Hematopoietic multipotent progenitor cell treated with erythropoietin and hydrocortisone succinate and interleukin-3 and kit ligand, for 6 days (in vitro differentiated cells): ENCODE measurements around the gene PHLDA3.
A peak's percentile ranks its signal among the peaks of the same experiment; 100 is the strongest.

Source experiments
- DNase-seq: peaks from one replicate; pipeline ENCODE4 v3.0.0-alpha.2; 2015

PHLDA3 gene

GRCh38 chr1:201503397-201504176, 34.6 kb upstream of the PHLDA3 start:
- DNase-seq = no peak

DNA sequence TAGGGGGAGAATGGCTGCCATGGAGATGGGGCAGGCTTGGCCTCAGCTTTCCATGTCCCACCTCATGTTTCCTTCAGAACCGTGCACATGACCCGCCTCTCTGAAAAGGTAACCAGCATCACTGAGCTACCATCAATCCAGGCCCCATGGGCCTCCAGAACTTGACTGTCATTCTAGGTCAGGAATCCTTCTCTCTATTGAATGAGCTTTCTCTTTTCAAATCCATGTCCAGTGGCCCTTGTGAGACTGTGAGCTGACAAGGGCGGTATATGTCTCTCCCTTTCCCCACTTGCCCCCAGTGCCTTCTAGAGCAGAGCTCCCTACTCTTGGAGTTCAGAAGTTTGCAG, 33.5 kb upstream of the PHLDA3 start:
- no peak for DNase-seq

GRCh38 chr1:201501812-201502510, 33.0 kb upstream of the PHLDA3 start:
- DNase-seq = no peak

- DNase-seq = no peak
Measured at GRCh38 chr1:201501144-201501543, 32.2 kb upstream of the PHLDA3 start.

DNA sequence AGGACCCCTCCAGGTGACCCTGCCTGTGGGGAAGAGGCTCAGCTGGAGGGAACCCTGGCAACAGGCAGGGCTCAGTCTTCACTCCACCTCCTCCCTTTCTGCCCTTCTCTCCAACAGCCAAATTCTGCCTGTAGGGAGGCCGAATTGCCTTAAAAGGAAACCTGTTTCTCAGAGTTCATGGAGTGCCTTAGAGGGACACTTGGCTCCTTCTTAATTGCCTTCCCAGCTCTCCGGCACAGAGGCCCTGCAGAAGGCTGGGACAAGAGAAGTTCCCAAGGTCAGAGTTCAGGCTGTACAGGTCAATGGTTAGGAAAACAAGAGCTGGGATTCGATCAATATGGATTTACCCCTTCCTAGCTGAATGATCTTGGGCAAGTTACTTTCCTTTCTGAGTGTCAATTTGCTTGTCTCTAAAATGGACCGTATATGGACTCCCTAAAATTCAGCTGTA, 31.7 kb upstream of the PHLDA3 start:
- no peak for DNase-seq

DNA sequence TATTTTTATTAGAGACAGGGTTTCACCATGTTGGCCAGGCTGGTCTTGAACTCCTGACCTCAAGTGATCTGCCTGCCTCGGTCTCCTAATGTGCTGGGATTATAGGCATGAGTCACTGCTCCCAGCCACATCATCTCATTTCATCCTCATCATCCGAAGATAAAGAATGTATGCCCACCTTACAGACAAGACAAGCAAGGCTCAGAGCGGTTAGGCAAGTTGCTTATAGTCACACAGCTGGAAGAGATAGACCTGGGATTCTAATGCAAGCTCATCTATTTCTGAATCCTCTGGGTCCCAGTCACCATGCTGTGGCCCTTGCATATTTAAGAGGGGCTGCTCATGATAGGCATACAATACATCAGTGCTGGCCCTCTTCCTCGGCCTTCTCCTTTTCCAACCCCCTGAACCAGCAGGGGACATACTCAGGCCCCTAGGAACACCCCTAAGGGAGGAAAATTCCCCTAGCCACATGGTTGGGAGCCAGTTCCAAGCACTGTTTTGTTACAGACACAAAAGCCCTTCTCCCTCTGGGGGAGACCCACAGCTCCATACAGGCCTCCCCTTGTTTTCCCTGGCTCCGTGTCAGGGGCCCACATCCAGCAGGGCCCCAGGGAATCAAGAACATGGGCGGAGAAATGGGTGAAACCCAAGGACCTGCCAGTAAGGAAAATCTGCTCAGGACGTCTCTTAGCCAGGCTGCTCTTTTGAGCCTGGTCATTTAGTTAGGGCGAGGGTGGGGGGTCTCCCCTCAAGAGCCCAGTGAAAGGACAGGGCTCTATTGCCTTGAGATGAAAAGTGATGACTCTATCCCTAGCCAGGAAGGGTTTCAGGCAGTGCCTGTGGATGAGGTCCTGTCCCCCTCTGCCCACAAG, 31.0 kb upstream of the PHLDA3 start:
- DNase-seq = no peak

- DNase-seq = no peak
Measured at GRCh38 chr1:201499191-201499590, 30.2 kb upstream of the PHLDA3 start.

GRCh38 chr1:201498621-201499020, 29.6 kb upstream of the PHLDA3 start:
- DNase-seq = no peak

- DNase-seq = no peak
Measured at GRCh38 chr1:201497935-201498509, 29.0 kb upstream of the PHLDA3 start.

DNA sequence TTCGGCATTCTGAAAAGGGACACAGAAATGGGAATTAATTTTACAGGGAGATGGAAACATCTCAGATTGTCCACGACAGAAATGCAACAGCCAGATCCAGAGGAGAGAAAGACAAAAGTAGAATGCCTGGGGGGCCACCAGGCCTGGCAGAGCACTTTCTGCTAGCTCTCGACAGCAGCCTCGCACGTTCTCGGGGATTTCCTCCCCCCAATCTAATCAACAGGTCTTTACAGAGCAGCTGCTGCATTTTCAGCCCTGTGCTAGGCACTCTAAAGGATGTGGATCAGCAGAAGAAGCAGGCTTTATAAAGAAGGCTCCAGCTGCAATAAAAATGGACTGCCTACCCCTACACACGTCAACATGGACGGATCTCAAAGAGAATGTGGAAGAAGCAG, 27.3 kb upstream of the PHLDA3 start:
- DNase-seq = no peak

DNA sequence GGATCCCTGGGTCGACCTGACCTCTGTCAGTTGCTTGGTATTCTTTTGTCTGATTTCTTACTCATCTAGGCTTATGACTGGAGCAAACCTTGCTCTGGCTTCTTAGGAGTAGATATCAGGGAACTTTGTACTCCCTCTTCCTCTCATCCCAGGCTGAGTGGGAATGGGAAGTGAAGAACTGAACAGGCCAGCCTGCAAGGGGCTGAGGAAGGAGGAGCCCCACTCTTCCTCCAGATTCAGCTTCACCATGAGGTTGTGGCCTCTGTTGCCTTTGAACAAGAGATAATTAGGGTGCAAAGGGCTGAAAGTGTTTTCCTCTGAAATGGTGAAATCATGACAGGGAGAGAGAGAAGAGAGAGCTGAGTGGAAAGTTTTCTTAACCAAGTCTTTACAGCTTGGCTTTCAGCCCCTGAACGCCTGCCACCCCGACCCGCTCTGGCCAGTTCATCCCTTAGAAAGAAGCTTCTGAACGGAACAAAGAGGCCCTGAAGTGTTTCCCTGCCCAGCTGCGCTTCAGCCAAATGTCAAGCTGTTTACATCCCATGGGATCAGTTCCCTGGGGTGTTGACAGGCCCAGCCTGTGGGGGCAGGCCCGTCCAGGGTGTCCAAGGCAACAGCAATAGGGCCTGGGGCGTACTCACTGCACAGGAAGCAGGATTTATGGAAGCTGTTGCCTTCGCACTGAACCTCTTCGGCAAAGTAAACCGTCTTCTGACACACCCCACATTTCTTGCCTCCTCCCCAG, 26.7 kb upstream of the PHLDA3 start:
- DNase-seq = no peak

DNA sequence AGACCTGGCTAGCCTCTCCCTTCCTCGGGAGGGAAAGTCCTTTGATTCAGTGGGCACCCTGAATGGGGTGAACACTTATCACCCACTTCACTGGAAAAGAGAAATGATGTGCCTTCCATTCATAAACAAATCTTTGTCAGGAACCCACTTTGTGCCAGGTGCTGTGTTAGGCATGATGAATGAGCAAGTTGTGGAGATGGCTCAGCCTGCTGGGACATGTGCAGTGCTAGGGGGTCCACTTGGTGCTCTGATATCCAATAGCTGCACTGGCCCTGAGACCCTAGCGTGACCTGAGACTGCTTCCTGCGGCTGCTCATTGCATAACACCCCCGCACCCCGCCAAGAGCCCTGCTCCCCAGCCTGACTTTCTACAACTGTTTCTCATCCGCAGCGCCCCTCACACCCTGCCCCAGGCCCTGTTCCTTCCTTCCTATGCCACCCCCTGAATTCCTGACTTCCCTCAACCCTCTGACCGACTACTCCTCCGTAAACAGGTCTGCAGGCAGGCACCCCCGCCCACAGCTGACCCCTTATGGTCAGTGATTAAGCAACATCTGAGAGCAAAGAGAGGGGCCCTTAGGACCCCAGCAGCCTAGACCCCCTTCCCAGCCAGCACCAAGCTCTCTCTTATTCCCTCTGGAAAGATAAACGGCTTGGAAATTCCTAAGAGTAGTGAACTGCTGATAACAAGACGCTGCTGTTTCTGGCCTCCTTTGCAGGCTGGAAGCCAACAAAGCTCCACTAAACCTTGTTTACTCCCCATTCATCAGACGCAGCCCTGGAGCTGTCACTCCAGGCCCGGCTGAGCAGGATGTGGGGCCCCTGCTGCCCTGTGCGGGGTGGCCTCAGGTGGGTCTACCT, 25.0 kb upstream of the PHLDA3 start:
- DNase-seq = no peak

DNA sequence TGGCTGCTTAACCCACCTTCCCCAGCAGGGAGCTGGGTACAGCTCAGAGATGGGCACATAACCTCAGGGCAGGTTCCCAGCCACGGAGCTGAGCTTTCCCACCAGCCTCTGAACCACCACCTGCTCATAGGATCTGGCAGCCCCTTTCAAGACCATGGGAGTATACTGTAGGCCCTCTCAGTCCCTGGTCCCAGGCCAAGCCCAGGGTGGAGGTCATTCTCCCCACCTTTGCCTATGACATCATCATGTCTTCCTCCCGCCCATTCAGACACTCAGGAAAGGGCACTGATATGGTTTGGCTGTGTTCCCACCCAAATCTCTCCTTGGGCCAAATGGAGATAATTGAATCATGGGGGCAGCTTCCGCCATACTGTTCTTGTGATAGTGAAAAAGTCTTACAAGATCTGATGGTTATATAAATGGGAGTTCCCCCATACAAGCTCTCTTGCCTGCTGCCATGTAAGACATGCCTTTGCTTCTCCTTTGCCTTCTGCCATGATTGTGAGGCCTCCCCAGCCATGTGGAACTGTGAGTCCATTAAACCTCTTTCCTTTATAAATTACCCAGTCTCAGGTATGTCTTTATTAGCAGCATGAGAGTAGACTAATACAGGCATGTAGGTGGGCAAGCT, 24.2 kb upstream of the PHLDA3 start:
- DNase-seq = peak; percentile 50

DNA sequence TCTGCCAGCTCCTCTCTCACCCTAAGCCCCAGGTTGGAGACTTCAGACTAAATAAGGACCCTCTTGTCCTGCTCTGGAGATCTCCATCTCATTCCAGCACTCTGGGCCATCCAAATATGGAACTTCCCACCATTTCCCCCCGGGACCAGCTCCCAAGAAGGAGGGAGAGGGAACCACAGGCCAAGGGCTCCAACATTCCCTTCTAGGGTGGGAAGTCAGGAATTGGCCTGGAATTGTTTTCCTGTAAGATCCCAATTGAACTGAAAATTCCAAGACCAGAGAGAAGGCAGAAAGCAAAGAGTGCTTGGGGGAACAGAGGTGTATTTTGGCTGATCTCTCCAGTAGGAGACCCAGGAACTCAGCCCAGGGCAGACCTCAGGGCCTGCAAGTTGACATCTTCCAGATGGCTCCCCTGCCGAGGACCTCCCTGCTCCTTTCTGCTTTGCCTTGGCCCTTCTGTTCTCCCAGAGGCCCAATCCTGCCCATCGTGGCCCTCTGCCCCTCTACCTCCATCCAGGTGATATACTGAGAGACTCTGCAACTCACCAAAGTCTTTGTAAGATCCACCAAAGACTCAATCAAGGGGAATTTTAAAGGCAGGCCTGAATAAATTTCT, 23.0 kb upstream of the PHLDA3 start:
- DNase-seq = no peak

GRCh38 chr1:201490708-201491131, 21.7 kb upstream of the PHLDA3 start:
- no peak for DNase-seq

- DNase-seq = peak; percentile 64
Measured at GRCh38 chr1:201489643-201490261, 20.8 kb upstream of the PHLDA3 start.

- DNase-seq = peak; percentile 86
Measured at GRCh38 chr1:201488830-201489589, 20.0 kb upstream of the PHLDA3 start.

- DNase-seq = no peak
Measured at GRCh38 chr1:201487742-201488141, 18.8 kb upstream of the PHLDA3 start.

GRCh38 chr1:201486187-201486586, 17.2 kb upstream of the PHLDA3 start:
- peak; percentile 77 for DNase-seq
